Measurements from ENCODE around the gene PRR20A. TPM values are rescaled to one million over a fixed set of nuclear protein-coding genes. Genes with fewer than 3 reads are reported as not detected.
"Not testable (repeated sequence)": the region's sequence is repeated elsewhere in the genome, so short reads cannot be mapped to it uniquely, and the experiment has no call there.

The PRR20A gene
- total RNA-seq = not detected in 2 replicates
- long read RNA-seq = 0 reads

- not testable (repeated sequence) for H3K27me3 Mint-ChIP-seq; H3K9me3 Mint-ChIP-seq (ENCODE audit: low read depth); H3K4me1 Mint-ChIP-seq (ENCODE audit: low read depth); H3K36me3 Mint-ChIP-seq (ENCODE audit: insufficient read depth); DNase-seq (ENCODE audit: low spot score, unreplicated experiment); H3K4me3 Mint-ChIP-seq (ENCODE audit: low read depth); H3K27ac Mint-ChIP-seq
These were observed at the start of gene PRR20A for GRCh38 chr13:57140235-57140968. PRR20A (plus strand) TSS chr13:57140918; CDS start chr13:57141305, 387 bp downstream.

GRCh38 chr13:57114945-57115344, 25.8 kb upstream of the PRR20A start:
- H3K9me3 Mint-ChIP-seq (ENCODE audit: low read depth) = peaks cover 8% of the 10 kb centered on the region
- no peaks in the 10 kb centered on the region for H3K36me3 Mint-ChIP-seq (ENCODE audit: insufficient read depth)
- no peak for TF ChIP-seq CTCF (IDR thresholded peaks at IDR 0.05; ENCODE audit: unreplicated experiment)
- no peaks in the 10 kb centered on the region for H3K4me1 Mint-ChIP-seq (ENCODE audit: low read depth)
- no peaks in the 10 kb centered on the region for H3K27me3 Mint-ChIP-seq
- H3K27ac Mint-ChIP-seq = no peak overlapping the region
- no peak overlapping the region for H3K4me3 Mint-ChIP-seq (ENCODE audit: low read depth)
- DNase-seq (ENCODE audit: low spot score, unreplicated experiment) = no peak

- H3K9me3 Mint-ChIP-seq (ENCODE audit: low read depth) = no peaks in the 10 kb centered on the region
These were observed 17.0 kb upstream of the PRR20A start for GRCh38 chr13:57123681-57124080.

GRCh38 chr13:57128909-57129308, 11.8 kb upstream of the PRR20A start:
- Mint-ChIP-seq H3K9me3 (ENCODE audit: low read depth) (no peaks in the 10 kb centered on the region), H3K27me3 (no peaks in the 10 kb centered on the region), H3K36me3 (ENCODE audit: insufficient read depth) (no peaks in the 10 kb centered on the region), H3K4me3 (ENCODE audit: low read depth) (no peak overlapping the region), H3K4me1 (ENCODE audit: low read depth) (no peaks in the 10 kb centered on the region), H3K27ac (no peak overlapping the region)
- no peak for TF ChIP-seq CTCF (IDR thresholded peaks at IDR 0.05; ENCODE audit: unreplicated experiment)
- no peak for DNase-seq (ENCODE audit: low spot score, unreplicated experiment)

More at GRCh38 chr13:57123681-57124080, 17.0 kb upstream of the PRR20A start:
- Mint-ChIP-seq H3K36me3 (ENCODE audit: insufficient read depth) (no peaks in the 10 kb centered on the region), H3K27ac (no peak overlapping the region), H3K27me3 (no peaks in the 10 kb centered on the region), H3K4me1 (ENCODE audit: low read depth) (no peaks in the 10 kb centered on the region), H3K4me3 (ENCODE audit: low read depth) (no peak overlapping the region)
- no peak for DNase-seq (ENCODE audit: low spot score, unreplicated experiment)
- TF ChIP-seq CTCF (IDR thresholded peaks at IDR 0.05; ENCODE audit: unreplicated experiment) = no peak

- H3K4me3 Mint-ChIP-seq (ENCODE audit: low read depth) = no peak overlapping the region
- H3K9me3 Mint-ChIP-seq (ENCODE audit: low read depth) = peaks cover 3% of the 10 kb centered on the region
- H3K27me3 Mint-ChIP-seq = no peaks in the 10 kb centered on the region
- H3K27ac Mint-ChIP-seq = no peak overlapping the region
- TF ChIP-seq CTCF (IDR thresholded peaks at IDR 0.05; ENCODE audit: unreplicated experiment) = no peak
- H3K36me3 Mint-ChIP-seq (ENCODE audit: insufficient read depth) = no peaks in the 10 kb centered on the region
- H3K4me1 Mint-ChIP-seq (ENCODE audit: low read depth) = peaks cover 3% of the 10 kb centered on the region
- no peak for DNase-seq (ENCODE audit: low spot score, unreplicated experiment)
These were observed 4.6 kb upstream of the PRR20A start for GRCh38 chr13:57136093-57136492.

- no peak for TF ChIP-seq CTCF (IDR thresholded peaks at IDR 0.05; ENCODE audit: unreplicated experiment)
- H3K27me3 Mint-ChIP-seq = no peaks in the 10 kb centered on the region
- no peaks in the 10 kb centered on the region for H3K36me3 Mint-ChIP-seq (ENCODE audit: insufficient read depth)
- peaks cover 3% of the 10 kb centered on the region for H3K4me1 Mint-ChIP-seq (ENCODE audit: low read depth)
- H3K9me3 Mint-ChIP-seq (ENCODE audit: low read depth) = peaks cover 3% of the 10 kb centered on the region
- no peak for DNase-seq (ENCODE audit: low spot score, unreplicated experiment)
- no peak overlapping the region for H3K4me3 Mint-ChIP-seq (ENCODE audit: low read depth)
- H3K27ac Mint-ChIP-seq = no peak overlapping the region
These were observed 3.1 kb upstream of the PRR20A start for GRCh38 chr13:57137585-57137984.
